GM21576 (cell line): ENCODE measurements around the gene LASP1.
"Not testable (repeated sequence)": the region's sequence is repeated elsewhere in the genome, so short reads cannot be mapped to it uniquely, and the experiment has no call there.

ENCODE experiments used
- ATAC-seq: cut with Tn5 transposase; IDR thresholded peaks from one replicate; pipeline ENCODE4 v1.9.1; 2021; ENCODE audit warnings: mild to moderate bottlenecking, moderate library complexity; ENCODE audit not compliant: unreplicated experiment

LASP1 gene

DNA sequence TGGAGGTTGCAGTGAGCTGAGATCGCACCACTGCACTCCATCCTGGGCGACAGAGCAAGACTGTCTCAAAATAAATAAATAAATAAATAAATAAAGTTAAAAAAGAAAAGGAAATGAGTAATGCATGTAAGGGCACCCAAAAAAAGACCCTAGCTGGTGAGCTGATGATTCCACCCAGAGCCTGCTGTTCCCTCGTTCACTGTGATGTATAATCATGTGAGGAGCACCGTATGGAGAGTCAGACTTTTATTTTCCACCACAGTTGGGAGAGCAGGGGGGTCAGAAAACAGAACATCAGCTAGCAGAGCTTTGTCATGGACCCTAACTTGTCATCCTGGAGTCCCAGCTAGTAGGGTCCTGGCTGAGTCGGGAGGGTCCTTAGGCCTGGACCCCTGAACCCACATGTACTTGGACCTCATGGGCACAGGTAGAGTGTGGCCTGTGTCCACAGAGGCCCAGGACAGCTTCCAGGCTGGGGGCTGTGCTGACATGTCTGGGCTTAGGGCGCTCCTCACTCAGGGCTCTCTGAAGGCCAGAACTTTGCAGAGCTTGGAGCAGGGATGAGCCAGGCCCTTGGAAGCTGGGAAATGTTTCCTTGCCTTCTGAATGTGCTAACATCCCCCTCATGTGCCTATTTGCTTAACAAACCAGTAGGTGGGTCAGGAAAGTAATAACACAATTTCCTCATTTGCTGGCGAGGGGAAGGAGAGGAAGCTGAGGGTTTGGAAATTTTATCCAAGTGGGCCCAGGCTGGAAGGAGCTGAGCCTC is 36.8 kb downstream of the LASP1 start:
- no peak for ATAC-seq

- no peak for ATAC-seq
Measured at GRCh38 chr17:38907930-38908675, 38.2 kb downstream of the LASP1 start.

GRCh38 chr17:38908676-38909181 is 38.9 kb downstream of the LASP1 start:
- no peak for ATAC-seq

DNA sequence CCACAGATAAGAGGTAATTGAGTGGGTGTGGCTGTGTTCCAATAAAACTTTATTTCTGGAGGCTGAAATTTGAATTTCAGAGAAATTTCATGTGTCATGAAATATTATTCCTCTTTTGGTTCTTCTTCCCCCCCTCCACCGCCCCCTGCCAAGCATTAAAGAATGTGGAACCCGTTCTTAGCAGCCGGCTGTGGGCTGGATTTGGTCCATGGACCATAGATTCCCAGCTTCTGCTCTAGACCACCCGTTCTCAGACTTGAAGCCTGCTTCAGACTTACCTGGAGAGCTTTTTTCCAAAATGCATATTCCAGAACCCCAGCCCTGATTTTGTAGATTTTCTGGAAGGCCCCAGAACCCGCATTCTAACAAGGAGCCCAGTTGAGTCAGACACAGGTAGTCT is 40.5 kb downstream of the LASP1 start:
- ATAC-seq = no peak

GRCh38 chr17:38911081-38911730 is 41.3 kb downstream of the LASP1 start:
- ATAC-seq = no peak

- not testable (repeated sequence) for ATAC-seq
Measured at GRCh38 chr17:38911731-38912081, 41.8 kb downstream of the LASP1 start.

- no peak for ATAC-seq
Measured at GRCh38 chr17:38912221-38912813, 42.5 kb downstream of the LASP1 start.

GRCh38 chr17:38914741-38915638 is 45.1 kb downstream of the LASP1 start:
- no peak for ATAC-seq

GRCh38 chr17:38915639-38915995 is 45.8 kb downstream of the LASP1 start:
- no peak for ATAC-seq

DNA sequence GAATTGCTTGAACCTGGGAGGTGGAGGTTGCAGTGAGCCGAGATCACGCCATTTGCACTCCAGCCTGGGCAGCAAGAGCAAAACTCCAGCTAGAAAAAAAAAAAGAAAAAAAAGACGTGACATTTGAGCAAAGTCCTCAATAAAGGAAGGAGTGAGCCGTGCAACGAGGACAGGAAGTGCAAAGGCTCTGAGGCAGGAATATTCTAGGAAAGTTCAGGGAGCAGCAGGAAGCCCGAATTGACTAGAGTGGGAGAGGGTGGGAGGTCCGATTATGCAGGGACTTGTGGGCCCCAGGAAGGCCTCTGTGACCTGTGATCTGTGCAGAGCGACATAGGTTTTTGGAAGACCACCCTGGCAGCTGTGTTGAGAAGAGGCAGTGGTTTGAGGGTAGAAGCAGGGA is 46.9 kb downstream of the LASP1 start:
- ATAC-seq = no peak

DNA sequence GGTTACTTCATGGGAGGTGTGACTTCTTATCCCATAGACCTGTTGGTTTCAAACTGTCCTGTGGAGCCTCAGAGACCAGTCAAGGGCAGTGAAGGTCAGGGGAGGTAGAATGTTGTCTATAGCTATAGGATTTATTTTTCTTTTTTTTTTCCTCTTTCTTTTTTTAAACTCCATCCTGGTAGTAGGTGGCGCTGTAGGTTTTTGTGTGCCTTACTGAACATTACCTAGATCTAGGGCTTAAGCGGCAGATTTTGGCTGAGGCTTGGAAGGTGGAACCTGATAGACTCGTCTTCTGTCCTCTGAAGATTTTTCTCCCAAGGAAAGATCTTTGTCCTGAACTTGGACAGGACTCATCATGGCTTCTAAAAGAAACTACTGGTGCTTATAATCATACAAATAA is 47.4 kb downstream of the LASP1 start:
- ATAC-seq = no peak

GRCh38 chr17:38918129-38918913 is 48.5 kb downstream of the LASP1 start:
- no peak for ATAC-seq

- ATAC-seq = no peak
Measured at GRCh38 chr17:38918916-38919315, 49.1 kb downstream of the LASP1 start.

- no peak for ATAC-seq
Measured at GRCh38 chr17:38919316-38920078, 49.6 kb downstream of the LASP1 start.

DNA sequence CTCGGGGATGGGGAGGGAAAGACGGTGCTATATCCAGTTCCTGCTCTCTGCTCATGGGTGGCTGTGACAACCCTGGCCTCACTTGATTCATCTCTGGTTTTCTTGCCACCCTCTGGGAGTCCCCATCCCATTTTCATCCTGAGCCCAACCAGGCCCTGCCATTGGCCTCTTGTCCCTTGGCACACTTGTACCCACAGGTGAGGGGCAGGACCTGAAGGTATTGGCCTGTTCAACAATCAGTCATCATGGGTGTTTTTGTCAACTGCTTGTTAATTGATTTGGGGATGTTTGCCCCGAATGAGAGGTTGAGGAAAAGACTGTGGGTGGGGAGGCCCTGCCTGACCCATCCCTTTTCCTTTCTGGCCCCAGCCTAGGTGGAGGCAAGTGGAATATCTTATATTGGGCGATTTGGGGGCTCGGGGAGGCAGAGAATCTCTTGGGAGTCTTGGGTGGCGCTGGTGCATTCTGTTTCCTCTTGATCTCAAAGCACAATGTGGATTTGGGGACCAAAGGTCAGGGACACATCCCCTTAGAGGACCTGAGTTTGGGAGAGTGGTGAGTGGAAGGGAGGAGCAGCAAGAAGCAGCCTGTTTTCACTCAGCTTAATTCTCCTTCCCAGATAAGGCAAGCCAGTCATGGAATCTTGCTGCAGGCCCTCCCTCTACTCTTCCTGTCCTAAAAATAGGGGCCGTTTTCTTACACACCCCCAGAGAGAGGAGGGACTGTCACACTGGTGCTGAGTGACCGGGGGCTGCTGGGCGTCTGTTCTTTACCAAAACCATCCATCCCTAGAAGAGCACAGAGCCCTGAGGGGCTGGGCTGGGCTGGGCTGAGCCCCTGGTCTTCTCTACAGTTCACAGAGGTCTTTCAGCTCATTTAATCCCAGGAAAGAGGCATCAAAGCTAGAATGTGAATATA is 50.8 kb downstream of the LASP1 start:
- no peak for ATAC-seq

DNA sequence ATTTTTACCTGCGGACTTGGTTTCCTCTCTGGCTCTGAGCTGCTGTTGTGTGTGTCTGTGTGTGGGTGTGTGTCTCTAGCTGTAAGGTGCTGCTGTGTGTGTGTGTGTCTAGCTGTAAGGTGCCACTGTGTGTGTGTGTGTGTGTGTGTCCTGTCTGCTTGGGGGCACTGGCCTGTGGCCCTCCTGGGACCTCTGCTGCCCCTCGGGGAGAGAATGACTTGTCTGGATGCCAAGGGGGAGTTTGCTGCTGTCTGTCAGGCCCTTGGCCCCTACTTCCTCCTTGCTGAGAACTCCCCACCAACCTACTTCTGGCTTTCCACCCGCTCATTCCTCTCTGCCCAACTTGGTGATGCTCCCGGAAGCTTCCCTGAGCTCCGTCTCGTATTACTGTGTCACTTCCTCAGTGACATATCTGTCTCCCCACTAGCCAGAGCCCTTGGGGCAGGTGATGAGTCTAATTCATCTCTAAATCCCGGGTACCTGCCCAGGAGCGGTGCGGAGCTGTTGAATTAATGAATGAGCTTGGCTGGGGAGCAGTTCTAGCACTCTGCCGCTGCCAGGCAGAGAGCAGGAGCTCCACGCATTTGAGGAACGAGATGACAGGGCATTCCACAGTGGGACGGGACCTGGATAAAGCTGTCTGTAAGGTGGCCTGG is 52.0 kb downstream of the LASP1 start:
- ATAC-seq = no peak

DNA sequence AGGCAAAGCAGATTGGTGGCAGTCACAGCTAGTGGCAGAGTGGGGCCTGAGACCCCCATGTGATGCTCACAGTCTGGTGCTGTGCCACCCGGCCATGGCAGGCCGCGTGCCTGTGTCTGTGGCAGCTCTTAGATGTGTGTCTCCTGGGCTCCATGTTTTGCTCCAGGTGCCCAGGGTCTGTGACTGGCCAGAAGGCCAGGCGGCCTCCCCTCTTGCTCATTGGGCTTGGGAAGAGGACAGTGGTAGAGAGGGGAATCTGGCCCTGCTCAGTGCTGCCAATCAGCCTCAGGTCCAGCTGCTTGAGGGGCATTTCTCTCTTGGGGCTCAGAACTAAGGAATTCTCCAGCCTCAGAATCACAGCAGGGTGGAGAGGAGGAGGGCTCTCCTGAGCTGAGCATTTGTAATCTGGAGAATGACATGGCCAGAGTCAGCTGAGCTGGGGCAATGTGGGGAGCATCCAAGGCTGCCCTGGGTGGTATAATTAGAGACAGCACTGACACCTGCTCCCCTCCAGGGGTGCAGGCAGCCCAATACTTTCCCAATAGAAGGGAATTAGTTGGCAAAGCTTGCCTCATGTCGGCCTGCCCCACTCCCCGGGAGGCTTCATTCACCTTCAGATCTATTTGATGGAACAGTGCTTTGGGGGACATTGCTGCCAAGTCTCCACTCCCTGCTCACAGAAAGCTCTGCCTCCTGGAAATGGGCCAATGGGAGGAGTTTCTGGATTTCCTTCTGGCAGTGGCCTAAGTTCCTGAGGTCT is 52.9 kb downstream of the LASP1 start:
- no peak for ATAC-seq
